GM21825 (cell line): ENCODE results near the gene ANO2.
"Not testable (repeated sequence)": the region's sequence is repeated elsewhere in the genome, so short reads cannot be mapped to it uniquely, and the experiment has no call there.

Experiments
- ATAC-seq: cut with Tn5 transposase; IDR thresholded peaks from one replicate; pipeline ENCODE4 v1.9.1; 2021; ENCODE audit warnings: mild to moderate bottlenecking, moderate library complexity; ENCODE audit not compliant: unreplicated experiment

Gene ANO2

DNA sequence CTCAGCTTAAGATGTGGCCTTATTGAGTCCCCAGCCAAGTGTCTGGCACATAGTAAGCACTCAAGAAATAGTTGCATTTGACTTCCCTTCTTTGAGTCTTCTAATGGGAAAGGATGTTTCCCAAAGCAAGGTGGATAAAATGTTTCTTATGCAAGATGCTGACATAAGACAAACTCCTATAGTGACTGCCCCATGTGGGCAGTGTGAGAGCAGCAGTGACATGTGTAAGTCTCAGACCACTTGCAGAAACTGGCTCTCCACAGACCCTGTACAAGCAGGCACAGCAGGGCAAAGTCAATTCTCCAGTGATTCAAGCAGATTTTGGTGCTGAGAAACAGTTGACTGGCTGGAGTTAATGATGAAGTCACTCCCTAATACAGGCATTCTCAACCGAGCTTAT lies 255.3 kb downstream of the ANO2 start:
- ATAC-seq, result no peak

DNA sequence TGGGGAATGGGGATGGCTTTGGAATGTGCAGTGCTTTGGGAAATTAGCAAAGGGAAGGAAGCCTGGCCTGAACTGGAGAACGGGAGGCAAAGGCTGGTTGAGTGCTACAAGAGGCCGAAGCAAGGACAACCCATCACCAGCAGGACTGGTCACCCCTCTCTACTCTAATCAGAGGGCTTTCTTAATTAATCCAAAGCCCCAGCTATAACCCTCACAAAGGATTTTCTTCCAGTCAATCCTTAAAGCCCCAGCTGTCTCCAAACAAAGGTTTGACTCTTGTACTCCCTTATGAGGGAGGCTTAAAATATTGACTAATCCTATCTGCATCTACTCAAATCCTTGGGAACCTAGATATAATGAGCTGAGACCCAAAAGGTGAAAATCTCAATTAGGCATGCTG lies 256.8 kb downstream of the ANO2 start:
- ATAC-seq, result no peak

DNA sequence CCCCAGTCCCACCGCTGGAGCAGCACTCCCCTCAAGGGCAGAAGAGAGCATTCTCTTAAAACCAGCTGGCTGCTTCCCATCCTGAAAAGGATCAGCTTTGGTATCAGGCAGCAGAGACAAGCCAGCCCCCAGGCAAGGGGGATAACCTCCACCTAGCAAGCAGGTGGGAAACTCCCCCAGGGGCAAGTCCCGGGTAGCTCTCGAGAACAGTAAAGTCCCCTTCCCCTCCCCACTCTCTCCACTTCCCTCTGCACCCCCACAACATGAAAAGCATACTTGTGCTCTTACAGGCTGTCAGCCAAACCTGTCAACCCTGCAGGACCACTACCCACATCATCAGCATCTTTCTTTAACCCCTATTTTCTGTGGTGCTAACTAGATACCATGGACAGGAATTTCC lies 259.1 kb downstream of the ANO2 start:
- no peak for ATAC-seq

DNA sequence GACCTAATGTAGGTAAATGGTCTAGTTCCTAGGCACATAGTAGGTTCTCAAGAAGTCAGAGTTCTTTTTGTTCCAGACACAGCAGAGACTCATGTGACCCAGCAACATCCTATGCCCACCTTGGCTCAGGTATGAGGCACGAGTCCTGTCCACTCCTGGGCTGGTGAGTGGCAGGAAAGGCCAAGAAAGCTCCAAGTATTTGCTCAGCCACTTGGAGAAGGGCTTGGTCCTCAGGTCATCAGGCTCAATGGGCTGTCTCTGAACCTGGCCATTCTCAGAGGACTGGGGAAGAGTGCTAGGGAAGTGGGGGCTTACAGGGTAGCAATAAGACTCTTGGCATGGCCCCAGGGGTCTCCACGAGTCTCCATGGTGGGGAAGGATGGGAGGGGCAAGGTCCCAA lies 260.1 kb downstream of the ANO2 start:
- ATAC-seq, result no peak

DNA sequence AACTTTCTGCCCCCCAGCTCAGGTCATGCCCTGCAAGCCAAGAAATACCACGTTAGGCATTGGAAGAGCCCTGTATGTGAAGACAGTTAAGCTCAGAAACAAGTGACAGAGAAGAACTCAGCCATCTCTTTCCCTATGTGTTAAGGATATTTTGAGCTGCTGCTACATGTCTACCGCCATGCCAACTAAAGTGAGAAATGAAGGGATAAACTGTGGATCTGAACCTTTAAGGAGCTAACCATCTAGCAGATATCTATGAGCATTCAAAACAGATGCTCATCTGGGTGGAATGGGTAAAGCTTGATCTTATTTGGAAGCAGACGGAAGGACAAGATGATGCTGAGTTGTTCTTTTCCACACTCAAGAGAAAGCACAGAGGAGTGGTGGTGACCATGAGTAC lies 262.5 kb downstream of the ANO2 start:
- no peak for ATAC-seq

DNA sequence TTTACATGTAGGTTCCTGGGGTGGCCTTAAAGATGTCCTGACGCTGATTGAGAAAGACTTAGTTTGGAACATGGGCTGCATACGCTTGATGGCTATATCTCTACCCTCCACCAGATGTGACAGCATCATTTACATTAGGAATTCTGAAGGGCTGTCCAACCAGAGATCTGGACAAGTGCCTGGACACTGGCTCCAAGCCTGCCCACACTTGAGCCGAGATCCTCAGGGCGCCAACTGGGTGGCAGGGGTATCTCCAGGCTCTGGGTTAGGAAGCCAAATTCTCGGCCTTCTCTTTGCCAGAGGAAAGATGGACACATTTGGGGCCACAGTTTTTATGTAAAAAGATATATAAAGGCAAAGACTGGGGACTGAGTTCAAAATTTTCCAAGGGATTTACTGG lies 266.9 kb downstream of the ANO2 start:
- no peak for ATAC-seq

DNA sequence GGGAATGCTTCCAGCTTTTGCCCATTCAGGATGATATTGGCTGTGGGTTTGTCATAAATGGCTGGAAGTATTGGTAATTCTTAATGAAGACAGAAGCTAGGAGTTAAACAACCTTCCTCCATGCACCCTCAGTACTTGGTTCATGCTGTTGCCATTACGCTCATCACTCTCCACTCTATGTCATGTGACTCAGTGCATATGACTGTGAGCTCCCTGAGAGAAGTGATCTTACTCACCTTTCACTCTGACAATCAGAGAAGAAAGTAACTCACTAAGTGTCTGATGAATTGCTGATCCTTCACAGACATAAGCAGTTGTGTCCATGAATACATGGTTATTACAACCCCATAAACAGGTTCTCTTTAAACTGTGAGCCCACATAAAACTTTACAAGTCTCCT lies 275.4 kb downstream of the ANO2 start:
- ATAC-seq, result not testable (repeated sequence)

DNA sequence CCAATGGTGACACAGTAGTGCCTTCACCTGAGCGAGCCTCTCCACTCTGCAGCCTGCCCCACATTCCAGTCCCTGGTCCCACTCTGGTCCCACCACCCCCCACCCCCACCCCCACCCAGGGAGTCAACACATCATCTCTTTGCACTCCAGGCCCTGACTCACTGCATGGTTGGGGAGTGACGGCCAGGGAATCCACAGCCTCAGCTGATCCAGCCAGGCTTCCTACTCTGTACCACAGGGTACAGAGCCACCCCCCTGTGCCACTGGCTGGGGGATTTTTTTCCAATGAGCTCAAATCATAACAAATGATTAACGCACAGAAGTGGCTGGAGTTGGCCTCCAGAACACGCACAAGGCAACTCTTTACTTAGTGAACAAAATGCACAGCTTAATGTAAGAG lies 279.4 kb downstream of the ANO2 start:
- ATAC-seq, result no peak

DNA sequence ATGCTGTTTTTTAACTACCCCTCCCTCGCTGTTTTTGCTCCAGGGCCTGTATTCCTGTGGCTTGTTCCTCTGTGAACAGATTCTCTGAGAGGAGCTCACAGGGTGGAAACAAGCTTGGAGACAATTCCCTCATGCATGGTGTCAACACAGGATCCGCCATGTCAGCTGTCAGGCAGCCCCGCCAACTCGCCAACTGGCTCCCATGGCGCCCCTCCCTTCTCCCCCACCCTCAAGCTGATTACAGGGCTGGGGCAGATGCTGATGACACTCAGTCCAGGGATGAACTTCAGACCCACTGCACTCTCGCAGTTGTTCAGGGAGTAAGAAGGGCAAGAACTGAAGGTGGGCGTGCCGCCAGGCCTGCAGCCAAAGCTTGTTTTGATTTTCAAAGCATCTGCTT lies 283.2 kb downstream of the ANO2 start:
- no peak for ATAC-seq

DNA sequence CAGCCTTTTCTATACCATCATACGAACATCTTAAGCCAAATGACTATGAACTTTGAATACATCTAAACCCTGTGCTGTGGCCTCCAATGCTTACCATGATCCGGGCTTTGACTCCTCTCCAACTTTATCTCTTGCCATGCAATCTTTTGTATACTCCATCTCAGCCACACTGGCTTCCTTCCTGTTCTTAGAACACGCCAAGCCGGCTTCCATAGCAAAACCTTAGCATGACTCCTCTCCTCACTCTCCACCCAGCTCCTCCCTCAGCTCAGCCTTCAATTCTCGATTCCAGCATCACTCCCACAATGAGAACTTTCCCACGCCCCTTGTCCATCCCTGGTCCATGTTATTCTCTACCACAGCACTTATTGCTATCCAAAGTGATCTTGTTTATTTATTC lies 284.8 kb downstream of the ANO2 start:
- no peak for ATAC-seq

DNA sequence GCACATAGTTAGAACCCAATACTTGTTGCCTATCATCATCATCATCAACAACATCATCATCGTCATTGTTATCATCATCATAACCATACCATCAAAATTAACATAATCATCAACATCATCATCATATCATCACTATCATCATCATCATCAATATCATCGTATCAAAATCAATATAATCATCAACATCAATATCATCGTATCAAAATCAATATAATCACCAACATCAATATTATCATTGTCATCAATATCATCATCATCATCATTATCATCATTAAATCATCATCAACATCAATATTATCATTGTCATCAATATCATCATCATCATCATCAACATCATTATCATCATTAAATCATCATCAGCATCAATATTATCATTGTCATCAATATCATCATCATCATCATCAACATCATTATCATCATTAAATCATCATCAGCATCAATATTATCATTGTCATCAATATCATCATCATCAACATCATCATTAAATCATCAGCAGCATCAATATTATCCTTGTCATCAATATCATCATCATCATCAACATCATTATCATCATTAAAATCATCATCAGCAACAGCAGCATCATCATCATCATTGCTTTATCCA lies 286.6 kb downstream of the ANO2 start:
- ATAC-seq, result not testable (repeated sequence)

DNA sequence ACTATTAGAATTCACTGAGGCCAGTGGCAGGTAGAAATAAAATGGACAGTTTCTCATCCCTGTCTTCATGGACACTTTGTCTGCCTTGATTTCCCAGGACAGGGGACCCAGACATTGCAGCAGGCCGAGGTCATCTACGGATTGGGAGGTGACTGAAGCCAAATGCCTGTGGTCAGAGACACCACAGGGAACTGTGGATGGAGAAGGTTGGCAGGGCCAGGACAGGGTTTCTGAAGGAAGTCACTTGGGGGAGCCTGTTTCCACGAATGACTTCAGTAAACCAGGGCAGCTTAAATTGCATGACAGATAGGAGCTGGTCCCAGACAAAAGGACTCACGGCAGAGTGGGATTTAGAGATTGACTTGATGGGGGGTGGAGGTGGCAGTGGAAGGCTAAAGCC lies 288.2 kb downstream of the ANO2 start:
- ATAC-seq, result no peak

DNA sequence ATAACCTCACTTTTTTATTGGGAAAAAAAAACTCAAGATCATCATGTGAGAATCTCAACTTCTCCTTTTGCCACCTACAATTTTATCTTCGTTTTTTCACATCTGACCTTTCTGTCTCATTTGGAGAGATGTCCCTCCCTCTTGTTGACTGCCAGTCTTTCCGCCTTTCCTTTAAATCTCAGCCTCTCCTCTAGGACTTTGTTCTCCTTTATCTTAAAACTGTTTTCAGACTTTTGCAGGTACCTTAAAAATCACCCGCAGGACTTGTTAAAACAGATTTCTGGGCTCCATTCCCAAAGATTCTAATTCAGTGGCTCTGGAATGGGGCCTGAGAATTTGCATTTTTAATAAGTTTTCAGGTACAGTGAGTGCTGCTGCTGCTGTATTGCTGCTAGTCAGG lies 289.9 kb downstream of the ANO2 start:
- no peak for ATAC-seq

DNA sequence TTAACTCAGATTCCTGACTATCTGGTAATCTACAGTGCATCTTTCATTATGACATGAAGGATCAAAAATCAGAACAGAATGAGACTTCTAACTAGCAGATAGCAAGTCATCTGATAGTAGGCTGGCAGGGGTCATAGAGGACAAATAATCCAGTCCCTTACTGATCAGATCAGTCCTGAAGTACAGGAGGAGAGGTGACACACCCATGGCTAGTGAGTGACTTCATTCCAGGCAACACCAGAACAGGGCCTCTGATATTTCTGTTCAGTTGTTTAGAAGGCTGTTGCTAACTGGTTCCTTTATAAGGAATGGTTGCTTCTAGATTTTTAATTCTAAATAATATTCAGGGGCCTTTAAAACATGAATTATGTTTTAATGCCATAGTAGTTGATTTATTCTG lies 291.0 kb downstream of the ANO2 start:
- ATAC-seq, result no peak

DNA sequence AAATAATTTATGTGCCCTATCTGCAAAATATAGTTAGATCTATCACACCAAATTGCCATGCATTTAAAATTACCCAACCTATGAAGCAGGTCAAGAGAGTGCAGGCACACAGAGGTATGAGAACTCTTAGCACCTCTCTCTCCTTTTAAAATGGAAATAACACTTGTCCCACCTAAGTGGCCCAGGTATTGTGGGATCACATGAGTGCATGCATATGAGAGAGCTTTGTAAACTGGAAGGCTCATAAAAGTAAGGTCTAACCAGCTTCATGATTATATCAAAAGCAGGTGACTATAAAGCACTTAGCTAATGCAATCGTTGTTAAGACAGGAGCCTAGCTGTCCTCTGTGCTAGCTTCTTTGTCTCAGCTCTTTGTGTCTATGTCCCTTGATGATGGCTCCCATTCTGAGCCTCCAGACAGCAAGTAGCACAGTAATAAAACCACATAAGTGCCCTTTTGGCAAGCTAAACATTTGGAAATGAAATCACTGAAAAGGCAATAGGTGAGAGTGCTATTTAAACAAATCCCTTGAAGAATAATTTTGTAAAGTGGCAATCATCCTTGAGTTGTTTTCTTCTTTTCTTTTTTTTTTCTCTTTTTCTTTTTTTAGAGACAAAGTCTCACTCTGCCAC lies 294.1 kb downstream of the ANO2 start:
- ATAC-seq, result no peak

DNA sequence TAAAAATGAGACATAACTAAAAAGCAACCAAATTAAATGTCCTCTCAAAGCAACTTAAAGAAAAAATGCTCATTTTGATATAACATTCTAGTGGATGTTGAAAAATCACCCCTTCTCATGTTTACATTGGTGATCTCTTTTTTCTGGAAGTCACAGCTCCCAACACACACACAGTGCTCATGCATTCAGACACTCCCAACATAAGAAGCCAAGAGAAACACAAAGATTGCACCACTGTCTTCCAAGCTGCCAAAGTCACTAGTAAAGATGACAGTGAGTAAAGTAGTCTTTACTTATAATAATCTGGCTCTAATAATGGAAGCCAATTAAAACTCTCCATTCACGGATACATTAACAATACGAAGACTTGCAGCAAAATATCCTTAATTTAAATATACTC lies 294.8 kb downstream of the ANO2 start:
- no peak for ATAC-seq

DNA sequence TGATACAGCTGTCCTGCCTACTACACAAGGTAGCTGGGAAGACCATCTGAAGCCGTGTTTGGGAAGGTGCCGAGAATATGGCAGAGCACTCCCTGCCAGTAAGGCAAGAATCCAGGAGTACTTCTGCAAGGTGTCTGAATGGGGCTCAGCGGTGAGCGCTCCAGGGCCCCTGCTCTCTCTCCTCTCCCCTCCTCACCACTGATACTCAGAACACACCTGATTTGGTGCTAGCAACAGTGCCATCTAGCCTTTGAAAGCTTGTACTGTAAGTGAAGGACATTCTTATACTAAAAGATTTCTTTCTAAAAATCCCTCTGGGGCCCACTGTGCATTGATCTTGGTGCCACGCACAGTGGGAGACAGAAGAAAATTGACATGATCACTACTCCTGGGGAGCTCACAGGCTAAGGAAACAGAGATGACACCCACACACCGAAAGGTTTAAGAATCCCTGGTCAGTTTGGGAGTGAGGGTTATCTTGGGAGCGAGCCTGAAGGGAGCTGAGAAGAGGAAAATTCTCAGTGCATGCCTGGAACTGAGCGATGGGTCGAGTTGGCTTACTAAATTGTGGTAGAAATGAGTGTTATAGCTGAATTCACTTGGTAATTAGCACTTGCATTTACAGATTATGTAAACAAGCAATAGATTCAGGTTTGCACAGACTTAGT lies 296.2 kb downstream of the ANO2 start:
- no peak for ATAC-seq

DNA sequence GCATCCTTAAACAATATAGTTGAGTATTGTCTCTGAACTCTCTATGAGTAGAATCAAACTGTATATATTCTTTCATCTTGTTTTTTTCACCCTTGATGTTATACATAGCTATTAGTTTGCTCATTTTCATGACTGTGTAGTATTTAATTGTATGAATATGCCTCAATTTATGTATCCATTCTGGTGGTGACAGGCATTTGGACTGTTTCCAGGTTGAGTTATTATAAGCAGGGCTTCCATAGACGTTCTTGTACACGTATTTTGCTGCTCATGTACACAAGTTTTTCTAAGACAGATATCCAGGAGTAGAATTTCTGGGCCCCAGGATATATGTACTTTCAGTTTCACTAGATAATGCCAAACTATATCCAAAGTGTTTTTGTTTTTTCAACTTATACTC lies 301.8 kb downstream of the ANO2 start:
- ATAC-seq, result no peak

DNA sequence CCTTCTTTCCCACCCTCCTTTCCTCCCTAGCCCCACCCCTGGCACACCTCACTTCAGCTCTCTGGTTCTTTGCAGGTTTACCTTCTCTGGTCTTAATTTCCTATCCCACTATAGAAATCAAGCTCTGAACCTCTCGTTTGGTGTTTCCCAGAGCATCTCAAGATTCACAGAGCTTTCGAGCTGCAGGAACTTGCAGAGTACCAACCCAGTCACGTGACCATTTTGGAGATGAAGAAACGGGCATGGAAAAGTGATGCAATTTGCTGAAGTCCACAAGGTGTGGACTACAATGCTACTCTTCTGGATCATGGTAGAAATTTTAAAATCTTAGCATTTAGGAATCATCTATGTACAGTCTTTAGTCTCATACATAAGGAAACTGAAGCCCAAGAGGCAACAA lies 307.4 kb downstream of the ANO2 start:
- ATAC-seq, result no peak

DNA sequence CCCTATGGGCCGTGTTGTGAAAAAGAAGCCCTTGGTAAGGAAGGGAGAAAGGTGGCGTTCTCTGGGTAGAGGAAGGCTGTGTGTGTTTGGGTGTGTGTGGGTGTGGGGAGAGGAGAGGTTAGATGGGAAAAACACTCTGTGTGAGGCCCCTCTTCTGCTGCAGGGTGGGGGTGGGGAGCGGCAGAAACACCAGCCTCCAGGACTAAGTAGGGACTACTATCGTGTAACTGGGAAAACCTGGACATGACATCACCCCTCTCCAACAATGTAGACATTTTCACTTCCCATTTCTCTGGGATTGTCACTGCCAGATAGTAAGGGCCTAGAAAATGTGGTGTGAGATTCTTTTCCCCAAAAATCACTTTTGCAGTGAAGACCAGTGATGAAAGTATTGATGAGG lies 308.2 kb downstream of the ANO2 start:
- no peak for ATAC-seq

DNA sequence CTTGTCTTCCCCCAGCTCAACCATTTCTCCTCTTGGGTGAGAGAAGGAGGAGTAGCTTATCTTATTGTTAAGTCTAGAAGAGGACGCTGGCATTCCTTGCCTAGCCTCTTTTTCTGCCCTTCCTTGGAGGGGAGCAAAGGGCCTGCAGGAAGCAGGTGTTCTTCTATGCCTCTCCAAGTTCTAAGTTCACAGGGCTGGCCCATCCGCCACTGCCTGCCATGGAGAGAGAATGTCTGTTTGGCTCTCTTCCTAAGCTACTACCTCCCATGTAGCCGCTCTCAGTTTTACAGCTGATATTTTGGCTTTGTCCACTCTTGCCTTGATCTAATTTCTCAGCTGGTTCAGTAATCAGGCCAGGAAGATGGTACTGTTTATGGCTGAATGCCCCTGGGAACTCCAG lies 312.0 kb downstream of the ANO2 start:
- ATAC-seq, result no peak

DNA sequence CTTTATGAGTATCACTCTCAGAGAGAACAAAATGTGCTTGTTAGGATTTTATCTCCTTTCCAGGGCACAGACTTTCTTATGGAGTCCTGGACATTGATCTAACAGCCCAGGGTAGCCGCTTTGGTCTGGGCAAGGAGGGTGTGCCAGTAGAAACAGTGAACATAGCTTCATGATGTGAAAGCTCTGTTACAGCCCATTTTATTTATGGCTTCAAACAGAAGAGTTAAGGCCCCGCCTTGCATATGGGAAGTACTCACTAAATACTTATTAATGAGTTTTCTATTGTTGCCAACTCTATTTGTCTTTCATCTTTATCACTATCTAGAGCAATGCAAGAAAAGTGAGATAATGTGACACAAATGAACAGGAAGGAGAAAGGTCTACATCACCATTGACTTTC lies 312.6 kb downstream of the ANO2 start:
- ATAC-seq, result no peak

DNA sequence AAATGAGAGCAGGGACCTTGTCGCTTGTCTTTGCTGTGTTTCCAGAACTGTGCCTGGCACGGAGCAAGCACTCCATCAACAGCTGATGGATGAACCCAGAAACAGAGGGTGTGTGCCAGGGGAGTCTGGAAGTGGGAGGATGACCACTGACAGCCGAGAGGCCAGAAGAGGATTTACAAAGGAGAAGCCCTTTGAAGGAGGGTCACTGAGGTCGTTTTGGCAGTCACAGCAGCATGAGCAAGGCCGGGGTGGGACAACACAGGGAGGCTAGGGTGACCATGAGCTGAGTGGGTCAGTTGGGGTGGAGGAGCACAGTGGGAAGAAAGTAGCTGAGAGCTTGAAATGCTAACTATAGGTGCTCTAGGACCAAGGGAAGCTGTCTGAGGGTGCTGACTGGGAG lies 313.6 kb downstream of the ANO2 start:
- ATAC-seq, result no peak
